GM21360 (cell line): ENCODE measurements around the gene FAM171A1.
"Not testable (repeated sequence)": the region's sequence is repeated elsewhere in the genome, so short reads cannot be mapped to it uniquely, and the experiment has no call there.

Experiments
- ATAC-seq: cut with Tn5 transposase; IDR thresholded peaks from one replicate; pipeline ENCODE4 v1.9.1; 2021; ENCODE audit warnings: mild to moderate bottlenecking, moderate library complexity; ENCODE audit not compliant: unreplicated experiment

Gene FAM171A1

GRCh38 chr10:15346440-15347141 lies 24.5 kb downstream of the FAM171A1 start:
- ATAC-seq: no peak

DNA sequence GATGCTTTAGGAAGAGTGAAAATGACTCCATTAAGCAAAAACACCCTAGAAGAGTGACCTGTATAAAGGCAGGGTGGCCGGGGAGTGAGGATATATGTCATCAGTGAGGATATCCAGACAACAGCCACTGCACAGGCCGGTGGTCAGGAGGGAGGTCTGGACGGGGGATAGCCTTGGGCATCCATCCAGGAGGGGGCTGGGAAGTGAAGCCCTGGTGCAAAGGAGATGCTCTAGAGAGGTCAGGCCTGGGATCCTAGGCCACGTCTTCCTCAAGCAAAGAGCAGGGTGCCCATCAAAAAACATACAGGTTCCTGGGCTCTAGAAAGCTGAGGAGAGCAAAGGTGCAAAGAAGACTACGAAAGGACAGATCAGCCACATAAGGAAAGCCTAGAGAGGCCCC lies 25.6 kb downstream of the FAM171A1 start:
- ATAC-seq: no peak

DNA sequence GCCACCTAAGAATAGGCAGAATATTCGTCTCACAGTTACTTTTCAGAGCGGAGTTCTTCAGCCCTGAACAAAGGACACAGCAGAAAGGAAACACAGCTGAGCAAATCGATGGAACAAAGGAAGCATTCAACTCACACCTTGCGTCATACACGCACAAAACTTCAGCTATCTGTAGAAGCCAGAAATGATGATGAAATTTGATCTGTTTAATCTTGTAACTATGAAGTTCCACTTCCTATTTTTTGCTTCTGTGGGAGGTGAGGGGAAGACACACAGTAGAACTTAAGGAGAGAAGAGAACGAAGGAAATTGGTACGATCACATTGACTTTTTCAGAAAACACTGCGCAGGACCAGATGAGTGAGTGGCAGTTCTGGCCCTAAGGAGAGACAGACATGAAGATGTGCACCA lies 26.2 kb downstream of the FAM171A1 start:
- ATAC-seq: no peak

DNA sequence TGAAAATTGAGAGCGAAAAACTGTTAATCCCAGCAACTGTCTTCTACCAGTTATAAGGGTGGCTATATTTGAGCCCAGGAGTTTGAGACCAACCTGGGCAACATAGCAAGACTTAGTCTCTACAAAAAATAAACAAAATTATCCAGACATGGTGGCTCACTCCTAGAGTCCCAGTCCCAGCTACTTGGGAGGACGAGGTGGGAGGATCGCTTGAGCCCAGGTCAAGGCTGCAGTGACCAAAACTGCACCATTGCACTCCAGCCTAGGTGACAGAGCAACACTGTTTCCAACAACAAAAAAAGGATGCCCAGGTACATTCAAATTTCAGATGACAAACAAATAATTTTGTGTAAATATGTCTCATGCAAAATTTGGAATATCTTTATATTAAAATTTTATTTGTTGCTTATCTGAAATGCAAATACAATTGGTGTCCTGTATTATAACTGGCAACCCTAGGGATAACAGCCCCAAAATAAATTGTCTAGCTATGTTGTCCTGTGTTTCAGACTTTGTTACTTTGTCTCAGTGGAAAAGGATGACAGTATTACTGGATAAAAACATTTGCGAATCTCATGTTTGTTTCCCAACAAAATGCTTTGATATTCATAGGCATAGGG lies 26.7 kb downstream of the FAM171A1 start:
- ATAC-seq: no peak

- ATAC-seq: no peak
Observed at GRCh38 chr10:15342970-15343369, 28.1 kb downstream of the FAM171A1 start.

DNA sequence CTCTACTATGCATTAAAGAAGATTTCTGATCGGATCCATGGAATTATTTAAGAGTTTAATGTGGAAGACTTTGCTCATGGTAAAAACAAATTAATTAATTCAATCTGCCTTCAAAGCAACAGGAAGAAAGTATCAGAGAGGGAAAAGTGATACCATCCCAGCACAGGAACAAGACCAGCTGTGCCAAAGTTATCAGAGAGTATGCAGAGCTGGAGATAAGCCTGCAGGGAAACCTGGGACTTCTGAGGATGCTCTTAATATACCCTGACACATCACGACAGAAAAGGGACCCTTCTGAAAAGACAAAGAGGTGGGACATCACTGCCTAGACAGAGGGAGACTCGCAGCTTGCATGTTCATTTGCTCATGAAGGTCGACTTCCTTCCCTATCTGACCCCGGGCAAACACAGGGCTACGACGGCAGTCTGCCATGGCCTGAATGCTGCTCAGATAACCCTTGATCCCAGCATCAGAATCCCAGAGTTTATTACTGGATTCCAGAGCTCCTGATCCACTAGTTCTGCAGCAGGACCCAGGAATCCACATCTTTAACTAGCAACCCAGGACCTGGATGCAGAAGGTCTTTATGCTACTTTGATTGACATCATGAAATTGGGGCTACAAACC lies 29.5 kb downstream of the FAM171A1 start:
- no peak for ATAC-seq

DNA sequence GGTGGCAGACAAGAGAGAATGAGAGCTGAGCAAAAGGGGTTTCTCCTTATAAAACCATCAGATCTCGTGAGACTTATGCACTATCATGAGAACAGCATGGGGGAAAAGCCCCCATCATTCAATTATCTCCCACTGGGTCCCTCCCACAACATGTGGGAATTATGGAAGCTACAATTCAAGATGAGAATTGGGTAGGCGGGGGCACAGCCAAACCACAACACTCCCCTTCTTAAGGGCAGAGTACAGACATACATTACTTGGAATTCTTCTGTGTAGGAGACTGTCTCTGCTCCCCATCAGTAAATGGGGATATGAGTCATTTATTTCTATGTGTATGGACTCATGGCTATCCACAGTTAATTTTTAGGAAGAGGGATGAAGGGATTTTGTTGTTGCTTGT lies 31.2 kb downstream of the FAM171A1 start:
- ATAC-seq: no peak

- not testable (repeated sequence) for ATAC-seq
Observed at GRCh38 chr10:15337441-15337923, 33.6 kb downstream of the FAM171A1 start.

- ATAC-seq: no peak
Observed at GRCh38 chr10:15336211-15336610, 34.9 kb downstream of the FAM171A1 start.

- no peak for ATAC-seq
Observed at GRCh38 chr10:15335508-15335907, 35.6 kb downstream of the FAM171A1 start.

- ATAC-seq: no peak
Observed at GRCh38 chr10:15334650-15335323, 36.3 kb downstream of the FAM171A1 start.

DNA sequence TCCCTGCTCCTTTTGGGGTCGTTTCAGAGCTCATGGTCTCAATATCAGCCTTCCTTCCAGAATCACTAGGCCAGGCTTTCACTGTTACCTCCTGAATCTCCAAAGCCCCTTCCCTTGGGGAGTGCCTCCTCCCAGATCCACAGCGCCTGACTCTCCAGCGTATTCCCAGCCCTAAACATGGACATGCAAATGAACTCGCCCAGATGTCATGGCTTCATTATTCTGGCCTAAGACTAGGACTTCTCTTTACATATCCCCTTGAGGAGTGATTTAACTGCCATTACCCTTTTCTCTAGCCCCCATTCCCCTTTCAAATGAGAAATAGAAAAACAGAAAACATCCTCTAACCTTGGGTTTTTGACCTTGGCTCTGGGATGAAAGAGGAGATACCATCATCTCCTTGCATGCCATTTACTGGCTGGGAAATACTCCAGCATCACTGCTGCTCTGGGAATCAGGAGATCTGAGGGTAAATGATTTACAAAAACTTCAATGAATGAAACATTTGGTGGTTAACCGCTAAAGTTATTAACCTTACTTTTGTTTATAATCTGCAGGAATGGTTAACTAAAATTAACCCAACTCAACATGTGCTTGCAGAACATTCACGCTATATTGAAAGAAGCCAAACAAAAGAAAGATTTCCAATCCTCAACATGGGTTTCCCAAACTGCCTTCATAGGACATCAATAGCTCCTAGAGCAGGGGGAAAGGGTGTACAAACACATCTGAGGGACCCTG lies 37.0 kb downstream of the FAM171A1 start:
- no peak for ATAC-seq

GRCh38 chr10:15333181-15333580 lies 37.9 kb downstream of the FAM171A1 start:
- not testable (repeated sequence) for ATAC-seq

GRCh38 chr10:15331461-15331860 lies 39.6 kb downstream of the FAM171A1 start:
- no peak for ATAC-seq

DNA sequence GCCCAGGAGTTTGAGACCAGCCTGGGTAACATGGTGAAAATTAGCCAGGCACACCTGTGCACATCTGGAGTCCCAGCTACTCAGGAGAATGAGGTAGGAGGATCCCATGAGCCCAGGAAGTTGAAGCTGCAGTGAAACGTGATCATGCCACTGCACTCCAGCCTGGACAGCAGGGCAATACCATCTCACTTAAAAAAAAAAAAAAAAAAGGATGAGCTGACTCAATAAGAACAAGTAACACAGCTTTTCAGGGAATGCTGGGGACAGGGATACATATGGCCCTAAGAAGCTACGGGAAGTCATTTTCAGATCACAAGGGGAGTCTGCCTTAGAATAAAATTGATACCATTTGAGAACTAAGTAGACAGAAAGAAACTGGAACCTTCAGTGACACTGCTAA lies 41.7 kb downstream of the FAM171A1 start:
- ATAC-seq: no peak

DNA sequence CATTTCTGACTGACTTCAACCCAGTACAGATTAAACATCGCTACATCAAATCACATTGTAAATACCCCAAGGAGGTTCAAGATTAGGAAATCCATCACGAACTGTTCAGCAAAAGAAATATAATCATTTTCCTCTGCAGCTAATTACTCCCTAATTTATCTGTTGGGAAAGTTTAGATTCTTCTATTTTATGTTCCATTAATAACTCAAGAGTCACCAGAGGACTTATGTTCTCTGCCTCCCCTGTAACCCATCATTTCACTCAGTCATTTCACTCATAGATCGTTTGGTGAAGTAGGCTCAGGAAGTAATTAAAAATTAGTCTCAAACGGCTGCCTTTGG lies 45.2 kb downstream of the FAM171A1 start:
- ATAC-seq: no peak

- ATAC-seq: no peak
Observed at GRCh38 chr10:15325243-15325943, 45.7 kb downstream of the FAM171A1 start.

DNA sequence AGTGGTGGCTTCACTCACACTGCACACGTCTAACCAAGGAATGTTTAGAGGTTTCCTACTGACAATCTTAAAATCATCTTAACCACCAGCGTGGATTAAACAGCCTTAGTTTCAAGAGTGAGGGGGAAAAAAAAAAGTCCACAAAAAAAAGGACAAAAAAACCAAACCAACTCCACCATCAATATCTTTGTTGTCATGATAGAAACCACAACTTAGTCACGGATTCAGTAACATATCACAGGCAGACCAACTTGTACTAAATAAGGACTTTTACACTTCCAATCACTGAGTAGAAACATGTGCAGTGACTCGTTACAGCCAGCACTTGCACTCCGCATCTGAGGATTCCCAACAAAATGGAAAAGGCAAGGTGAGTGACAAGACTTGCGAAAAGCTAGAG lies 46.5 kb downstream of the FAM171A1 start:
- ATAC-seq: no peak

DNA sequence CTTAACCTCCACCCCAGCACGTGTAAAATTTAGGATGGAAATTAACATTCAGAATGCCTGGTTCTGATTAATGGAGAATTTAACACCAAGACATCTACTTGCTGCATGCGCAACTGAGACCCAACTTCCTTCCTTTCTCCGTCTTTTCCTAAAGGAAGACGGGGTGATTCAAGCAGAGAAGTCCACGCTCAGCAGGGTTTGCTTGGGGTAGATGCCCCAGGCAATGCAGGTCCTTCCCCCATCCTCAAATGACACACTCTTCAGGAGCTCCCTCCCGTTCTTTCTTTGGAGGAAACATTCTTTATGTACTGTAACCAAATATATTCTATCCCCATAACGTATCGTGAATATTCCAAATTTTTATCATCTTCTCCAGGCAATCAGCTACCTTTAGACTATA lies 47.0 kb downstream of the FAM171A1 start:
- no peak for ATAC-seq

- ATAC-seq: no peak
Observed at GRCh38 chr10:15322356-15322755, 48.7 kb downstream of the FAM171A1 start.
